K562 (cell line): ENCODE measurements around the gene ANKRD13C. TPM values are rescaled to one million over a fixed set of nuclear protein-coding genes. Genes with fewer than 3 reads are reported as not detected.

Source experiments
- BRD4 ChIP-seq: fragments of 200-600 bp; sonication (generic); IDR thresholded peaks from 2 replicates; pipeline ENCODE4 v1.6.1; 2017; ENCODE audit warnings: inconsistent platforms
- E2F4 ChIP-seq: sonication (generic); formaldehyde crosslinking; IDR thresholded peaks from 2 replicates; pipeline ENCODE4 v1.8.0; 2022; ENCODE audit warnings: mild to moderate bottlenecking, low read depth, missing genetic modification reagents
- FIP1L1 ChIP-seq: fragments of 200-400 bp; formaldehyde crosslinking; IDR thresholded peaks from 2 replicates; pipeline ENCODE4 v1.6.1; 2018; ENCODE audit warnings: mild to moderate bottlenecking, low read depth, low read length; ENCODE audit not compliant: poor library complexity, severe bottlenecking
- HNRNPK ChIP-seq: fragments of 200-400 bp; formaldehyde crosslinking; IDR thresholded peaks from one replicate; pipeline ENCODE4 v1.6.1; 2018; ENCODE audit warnings: mild to moderate bottlenecking, low read depth, low read length; ENCODE audit not compliant: poor library complexity, severe bottlenecking
- LEF1 ChIP-seq: fragments of 450-650 bp; IDR thresholded peaks from 2 replicates; pipeline ENCODE4 v1.6.1; 2016; ENCODE audit warnings: mild to moderate bottlenecking
- NONO ChIP-seq, 2 experiments: fragments of 200-400 bp in 1 of 2; fragments of 450-650 bp in 1 of 2; formaldehyde crosslinking in 1 of 2; IDR thresholded peaks; 2 replicates each; pipeline ENCODE4 v1.6.1; 2017; ENCODE audit warnings: low read depth in 2 of 2, mild to moderate bottlenecking in 2 of 2, moderate library complexity in 2 of 2, low read length in 1 of 2
- POLR2G ChIP-seq: fragments of 200-400 bp; formaldehyde crosslinking; IDR thresholded peaks from 2 replicates; pipeline ENCODE4 v1.6.1; 2017; ENCODE audit warnings: low read depth, mild to moderate bottlenecking, antibody characterized with exemption, low read length, moderate library complexity
- PTRF ChIP-seq: fragments of 450-650 bp; IDR thresholded peaks from 2 replicates; pipeline ENCODE4 v1.6.1; 2016; ENCODE audit warnings: mild to moderate bottlenecking, missing genetic modification characterization, missing compliant biosample characterization
- TOE1 ChIP-seq, 2 experiments: fragments of 450-650 bp in 1 of 2; sonication (generic) in 1 of 2; formaldehyde crosslinking in 1 of 2; IDR thresholded peaks; 2 replicates each; pipeline versions ENCODE4 v1.7.1 to v1.8.0; 2016 to 2022; ENCODE audit warnings: borderline replicate concordance in 2 of 2, mild to moderate bottlenecking in 2 of 2, antibody characterized with exemption in 1 of 2, inconsistent platforms in 1 of 2, low read depth in 1 of 2, missing genetic modification reagents in 1 of 2, moderate library complexity in 1 of 2
- polyA plus RNA-seq, 8 experiments: library from polyadenylated mRNA; depleted of rRNA in 4 of 8; stranded (reverse) in 5 of 8; unstranded in 3 of 8; fragments of >200 nt; fragmentation: Nextera tagmentation in 2 of 8; fragmentation: Illumina TruSeq in 1 of 8; extraction: Ambion mirVana in 2 of 8; extraction: Trizol in 1 of 8; gene quantifications; 2 replicates each; pipeline versions ENCODE4 v1.2.1 to v1.2.3, GENCODE V29; 2011 to 2014; ENCODE audit warnings: inconsistent platforms in 1 of 8, missing spikeins in 1 of 8
- total RNA-seq, 7 experiments: library from RNA; depleted of rRNA in 6 of 7; stranded (reverse); fragments of >200 nt in 6 of 7; fragmentation: Illumina TruSeq in 2 of 7; extraction: Trizol in 2 of 7; gene quantifications; 2 replicates each; pipeline versions ENCODE4 v1.2.1 to v1.2.3, GENCODE V29; 2011 to 2021; ENCODE audit warnings: low replicate concordance in 1 of 7
- TF ChIP-seq, protein P1 (sequence below): fragments of 200-600 bp; sonication (generic); IDR thresholded peaks from one replicate; pipeline ENCODE4 v1.6.1; 2012; ENCODE audit warnings: mild to moderate bottlenecking, low read depth, low read length, inconsistent platforms

Gene ANKRD13C
- total and polyA plus RNA-seq, 9 of the 15 experiments (the other 6 are each of a cell fraction or from before 2014, with no cell fraction given), result 3.4 to 22.8 (median 12.5) TPM

DNA sequence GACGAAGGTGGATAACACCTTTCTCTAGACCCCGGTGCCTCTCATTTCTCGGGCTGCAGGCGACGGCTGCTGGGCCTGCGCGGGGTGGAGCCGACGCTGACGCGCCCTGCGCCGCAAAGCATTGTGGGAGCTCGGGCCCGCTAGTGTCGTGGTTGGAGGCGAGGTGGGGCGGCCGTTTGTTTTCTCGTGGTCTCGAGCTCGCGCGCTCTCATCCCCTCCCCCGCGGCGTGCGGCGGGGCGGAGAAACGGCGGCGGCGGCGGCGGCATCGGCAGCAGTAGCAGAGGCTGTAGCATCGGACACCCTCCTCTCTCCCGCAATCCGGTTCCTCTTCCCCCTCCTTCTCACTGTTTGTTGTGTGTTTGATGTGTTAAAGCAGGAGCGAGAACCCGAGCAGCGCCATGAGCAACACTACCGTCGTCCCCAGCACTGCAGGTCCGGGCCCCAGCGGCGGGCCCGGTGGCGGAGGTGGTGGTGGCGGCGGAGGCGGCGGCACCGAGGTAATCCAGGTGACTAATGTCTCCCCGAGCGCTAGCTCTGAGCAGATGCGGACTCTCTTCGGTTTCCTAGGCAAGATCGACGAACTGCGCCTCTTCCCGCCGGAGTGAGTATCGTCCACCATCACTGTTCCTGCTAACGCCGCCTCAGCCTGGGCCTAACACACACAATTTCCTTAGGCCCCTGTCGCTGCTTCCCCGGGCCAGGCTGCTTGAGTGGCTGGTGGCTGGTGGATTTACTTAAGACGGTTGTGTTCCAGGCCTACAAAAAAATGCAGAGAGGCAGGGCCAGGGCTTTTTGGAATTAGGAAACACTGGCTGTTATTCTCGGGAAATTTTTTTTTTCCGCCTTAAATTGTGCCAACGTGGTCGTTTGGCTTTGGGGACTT lies 133.0 kb downstream of the ANKRD13C start, which contains the start of gene SRSF11 (continued):
- TF ChIP-seq, protein P1, sequence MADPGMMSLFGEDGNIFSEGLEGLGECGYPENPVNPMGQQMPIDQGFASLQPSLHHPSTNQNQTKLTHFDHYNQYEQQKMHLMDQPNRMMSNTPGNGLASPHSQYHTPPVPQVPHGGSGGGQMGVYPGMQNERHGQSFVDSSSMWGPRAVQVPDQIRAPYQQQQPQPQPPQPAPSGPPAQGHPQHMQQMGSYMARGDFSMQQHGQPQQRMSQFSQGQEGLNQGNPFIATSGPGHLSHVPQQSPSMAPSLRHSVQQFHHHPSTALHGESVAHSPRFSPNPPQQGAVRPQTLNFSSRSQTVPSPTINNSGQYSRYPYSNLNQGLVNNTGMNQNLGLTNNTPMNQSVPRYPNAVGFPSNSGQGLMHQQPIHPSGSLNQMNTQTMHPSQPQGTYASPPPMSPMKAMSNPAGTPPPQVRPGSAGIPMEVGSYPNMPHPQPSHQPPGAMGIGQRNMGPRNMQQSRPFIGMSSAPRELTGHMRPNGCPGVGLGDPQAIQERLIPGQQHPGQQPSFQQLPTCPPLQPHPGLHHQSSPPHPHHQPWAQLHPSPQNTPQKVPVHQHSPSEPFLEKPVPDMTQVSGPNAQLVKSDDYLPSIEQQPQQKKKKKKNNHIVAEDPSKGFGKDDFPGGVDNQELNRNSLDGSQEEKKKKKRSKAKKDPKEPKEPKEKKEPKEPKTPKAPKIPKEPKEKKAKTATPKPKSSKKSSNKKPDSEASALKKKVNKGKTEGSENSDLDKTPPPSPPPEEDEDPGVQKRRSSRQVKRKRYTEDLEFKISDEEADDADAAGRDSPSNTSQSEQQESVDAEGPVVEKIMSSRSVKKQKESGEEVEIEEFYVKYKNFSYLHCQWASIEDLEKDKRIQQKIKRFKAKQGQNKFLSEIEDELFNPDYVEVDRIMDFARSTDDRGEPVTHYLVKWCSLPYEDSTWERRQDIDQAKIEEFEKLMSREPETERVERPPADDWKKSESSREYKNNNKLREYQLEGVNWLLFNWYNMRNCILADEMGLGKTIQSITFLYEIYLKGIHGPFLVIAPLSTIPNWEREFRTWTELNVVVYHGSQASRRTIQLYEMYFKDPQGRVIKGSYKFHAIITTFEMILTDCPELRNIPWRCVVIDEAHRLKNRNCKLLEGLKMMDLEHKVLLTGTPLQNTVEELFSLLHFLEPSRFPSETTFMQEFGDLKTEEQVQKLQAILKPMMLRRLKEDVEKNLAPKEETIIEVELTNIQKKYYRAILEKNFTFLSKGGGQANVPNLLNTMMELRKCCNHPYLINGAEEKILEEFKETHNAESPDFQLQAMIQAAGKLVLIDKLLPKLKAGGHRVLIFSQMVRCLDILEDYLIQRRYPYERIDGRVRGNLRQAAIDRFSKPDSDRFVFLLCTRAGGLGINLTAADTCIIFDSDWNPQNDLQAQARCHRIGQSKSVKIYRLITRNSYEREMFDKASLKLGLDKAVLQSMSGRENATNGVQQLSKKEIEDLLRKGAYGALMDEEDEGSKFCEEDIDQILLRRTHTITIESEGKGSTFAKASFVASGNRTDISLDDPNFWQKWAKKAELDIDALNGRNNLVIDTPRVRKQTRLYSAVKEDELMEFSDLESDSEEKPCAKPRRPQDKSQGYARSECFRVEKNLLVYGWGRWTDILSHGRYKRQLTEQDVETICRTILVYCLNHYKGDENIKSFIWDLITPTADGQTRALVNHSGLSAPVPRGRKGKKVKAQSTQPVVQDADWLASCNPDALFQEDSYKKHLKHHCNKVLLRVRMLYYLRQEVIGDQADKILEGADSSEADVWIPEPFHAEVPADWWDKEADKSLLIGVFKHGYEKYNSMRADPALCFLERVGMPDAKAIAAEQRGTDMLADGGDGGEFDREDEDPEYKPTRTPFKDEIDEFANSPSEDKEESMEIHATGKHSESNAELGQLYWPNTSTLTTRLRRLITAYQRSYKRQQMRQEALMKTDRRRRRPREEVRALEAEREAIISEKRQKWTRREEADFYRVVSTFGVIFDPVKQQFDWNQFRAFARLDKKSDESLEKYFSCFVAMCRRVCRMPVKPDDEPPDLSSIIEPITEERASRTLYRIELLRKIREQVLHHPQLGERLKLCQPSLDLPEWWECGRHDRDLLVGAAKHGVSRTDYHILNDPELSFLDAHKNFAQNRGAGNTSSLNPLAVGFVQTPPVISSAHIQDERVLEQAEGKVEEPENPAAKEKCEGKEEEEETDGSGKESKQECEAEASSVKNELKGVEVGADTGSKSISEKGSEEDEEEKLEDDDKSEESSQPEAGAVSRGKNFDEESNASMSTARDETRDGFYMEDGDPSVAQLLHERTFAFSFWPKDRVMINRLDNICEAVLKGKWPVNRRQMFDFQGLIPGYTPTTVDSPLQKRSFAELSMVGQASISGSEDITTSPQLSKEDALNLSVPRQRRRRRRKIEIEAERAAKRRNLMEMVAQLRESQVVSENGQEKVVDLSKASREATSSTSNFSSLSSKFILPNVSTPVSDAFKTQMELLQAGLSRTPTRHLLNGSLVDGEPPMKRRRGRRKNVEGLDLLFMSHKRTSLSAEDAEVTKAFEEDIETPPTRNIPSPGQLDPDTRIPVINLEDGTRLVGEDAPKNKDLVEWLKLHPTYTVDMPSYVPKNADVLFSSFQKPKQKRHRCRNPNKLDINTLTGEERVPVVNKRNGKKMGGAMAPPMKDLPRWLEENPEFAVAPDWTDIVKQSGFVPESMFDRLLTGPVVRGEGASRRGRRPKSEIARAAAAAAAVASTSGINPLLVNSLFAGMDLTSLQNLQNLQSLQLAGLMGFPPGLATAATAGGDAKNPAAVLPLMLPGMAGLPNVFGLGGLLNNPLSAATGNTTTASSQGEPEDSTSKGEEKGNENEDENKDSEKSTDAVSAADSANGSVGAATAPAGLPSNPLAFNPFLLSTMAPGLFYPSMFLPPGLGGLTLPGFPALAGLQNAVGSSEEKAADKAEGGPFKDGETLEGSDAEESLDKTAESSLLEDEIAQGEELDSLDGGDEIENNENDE, result no peak
- peak; percentile 64; the same call in 1 of the 2 replicates for TF ChIP-seq TOE1 (IDR thresholded peaks at IDR 0.05; ENCODE audit: borderline replicate concordance)
- TF ChIP-seq TOE1 (CRISPR knock-in tag; IDR thresholded peaks at IDR 0.05; ENCODE audit: borderline replicate concordance, low read depth), result no peak
- TF ChIP-seq PTRF (tag), result no peak
- TF ChIP-seq LEF1, result no peak
- TF ChIP-seq E2F4 (CRISPR knock-in tag), result peak; percentile 74; the same call in 1 of the 2 replicates
- peak; percentile 97 for TF ChIP-seq POLR2G
- TF ChIP-seq BRD4, result peak; percentile 66; the same call in 1 of the 2 replicates
- no peak for TF ChIP-seq HNRNPK
- peak; percentile 95 for TF ChIP-seq FIP1L1
- TF ChIP-seq NONO (IDR thresholded peaks at IDR 0.05; ENCODE audit: low read depth in 2 of 2, low read length in 1 of 2), result no peak
